Epithelial cell of proximal tubule (primary cell): Measurements from ENCODE around the gene OR2L13. TPM values are rescaled to one million over a fixed set of nuclear protein-coding genes. Genes with fewer than 3 reads are reported as not detected.

Experiments
- DNase-seq: peaks from one replicate; pipeline ENCODE4 v3.0.0-alpha.2; 2011; ENCODE audit warnings: low read depth
- H3K4me3 ChIP-seq: 2 replicates; pipeline ENCODE4 v1.5.1; 2011; ENCODE audit warnings: low read depth, mild to moderate bottlenecking, low read length
- CTCF ChIP-seq: conservative IDR thresholded peaks from 2 replicates; pipeline ENCODE4 v1.5.1; 2012; ENCODE audit warnings: low read depth, mild to moderate bottlenecking, low read length
- total RNA-seq: library from RNA; depleted of rRNA; stranded (reverse); fragments of >200 nt; gene quantifications from 2 replicates; pipeline ENCODE4 v1.2.3, GENCODE V29; 2015

OR2L13 gene
- total RNA-seq, 1 donor from 2014 or later = not detected

GRCh38 chr1:248140846-248141245 is 45.9 kb downstream of the OR2L13 start:
- no peak for TF ChIP-seq CTCF
- no peak overlapping the region for H3K4me3 ChIP-seq
- DNase-seq = no peak

GRCh38 chr1:248143311-248143710 is 48.3 kb downstream of the OR2L13 start:
- no peak overlapping the region for H3K4me3 ChIP-seq
- TF ChIP-seq CTCF = no peak
- no peak for DNase-seq

GRCh38 chr1:248144513-248145198 is 49.7 kb downstream of the OR2L13 start, which contains the start of gene OR2M5:
OR2M5 (plus strand) TSS chr1:248145148; CDS start chr1:248145148, 0 bp downstream.
- no peak for TF ChIP-seq CTCF
- no peak within 1 kb of the TSS for H3K4me3 ChIP-seq
- DNase-seq = no peak

Other genes with a start within 250 kb of the OR2L13 start
- 2.0 and 6.0 TPM in 2 replicates for gene TRIM58, start 238.0 kb upstream of the OR2L13 start, total RNA-seq
- gene OR2W3, start 199.6 kb upstream of the OR2L13 start, total RNA-seq = 2.2 TPM in 1 of 2 replicates, not detected in the other
- gene OR2T8, start 174.9 kb upstream of the OR2L13 start, total RNA-seq = 0.14 TPM in 1 of 2 replicates, not detected in the other
- gene OR2AJ1, start 170.3 kb upstream of the OR2L13 start, total RNA-seq = not detected in 2 replicates
- not detected in 2 replicates for gene OR2L8, start 146.3 kb upstream of the OR2L13 start, total RNA-seq
- not detected in 2 replicates for gene OR2AK2, start 130.0 kb upstream of the OR2L13 start, total RNA-seq
- not detected in 2 replicates for gene OR2L5, start 81.5 kb upstream of the OR2L13 start, total RNA-seq
- gene OR2L2, start 65.1 kb upstream of the OR2L13 start, total RNA-seq = not detected in 2 replicates
- not detected in 2 replicates for gene OR2L3, start 48.3 kb upstream of the OR2L13 start, total RNA-seq
- gene OR2M5, start 50.0 kb downstream of the OR2L13 start, total RNA-seq = not detected in 2 replicates
- gene OR2M2, start 79.6 kb downstream of the OR2L13 start, total RNA-seq = not detected in 2 replicates
- gene OR2M3, start 102.1 kb downstream of the OR2L13 start, total RNA-seq = not detected in 2 replicates
- gene OR2M4, start 136.2 kb downstream of the OR2L13 start, total RNA-seq = not detected in 2 replicates
- not detected in 2 replicates for gene OR2T33, start 182.8 kb downstream of the OR2L13 start, total RNA-seq
- gene OR2T12, start 208.2 kb downstream of the OR2L13 start, total RNA-seq = not detected in 2 replicates
- gene OR2M7, start 229.4 kb downstream of the OR2L13 start, total RNA-seq = not detected in 2 replicates